ENCODE data around the gene PCLO.
"Not testable (repeated sequence)": the region's sequence is repeated elsewhere in the genome, so short reads cannot be mapped to it uniquely, and the experiment has no call there.

PCLO gene

GRCh38 chr7:82715344-82715743 lies 447.3 kb downstream of the PCLO start:
- DNase-seq: no peak

GRCh38 chr7:82714883-82715282 lies 447.8 kb downstream of the PCLO start:
- no peak for DNase-seq

- DNase-seq: no peak
Measured at GRCh38 chr7:82713506-82713905, 449.2 kb downstream of the PCLO start.

DNA sequence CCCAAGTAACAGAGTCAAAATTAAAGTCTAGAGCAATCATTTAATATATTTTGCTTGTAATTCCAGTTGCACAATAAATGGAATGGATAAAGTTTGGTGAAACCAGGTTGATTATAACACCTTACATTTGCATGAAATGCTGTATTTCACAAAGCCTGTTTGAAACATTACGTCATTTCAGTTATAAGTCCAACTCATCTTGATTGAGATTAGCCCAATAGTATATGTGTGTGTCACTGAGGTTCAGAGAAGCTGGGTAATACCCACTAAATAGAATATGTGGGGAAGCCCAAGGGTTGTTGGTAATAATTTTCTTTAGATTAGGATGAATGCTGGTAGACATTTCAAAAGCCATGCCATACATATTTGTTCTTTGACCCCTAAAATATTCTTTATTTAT lies 456.3 kb downstream of the PCLO start:
- not testable (repeated sequence) for DNase-seq

- DNase-seq: no peak
Measured at GRCh38 chr7:82705517-82706260, 457.0 kb downstream of the PCLO start.

GRCh38 chr7:82704121-82704520 lies 458.6 kb downstream of the PCLO start:
- no peak for DNase-seq
